SK-N-SH (cell line): ENCODE data around the gene YKT6.

Source experiments
- GABPA ChIP-seq: IDR thresholded peaks from 2 replicates; pipeline ENCODE4 v1.4.0; 2012; ENCODE audit warnings: low read depth, mild to moderate bottlenecking
- JUND ChIP-seq: IDR thresholded peaks from 2 replicates; pipeline ENCODE4 v1.4.0; 2012
- MEF2A ChIP-seq: IDR thresholded peaks from 2 replicates; pipeline ENCODE4 v1.4.0; 2012; ENCODE audit warnings: low read depth, borderline replicate concordance
- MXI1 ChIP-seq: IDR thresholded peaks from 2 replicates; pipeline ENCODE4 v1.6.1; 2012; ENCODE audit warnings: mild to moderate bottlenecking, low read depth, low read length, improper control_type of control experiment
- POLR2AphosphoS5 ChIP-seq: IDR thresholded peaks from 2 replicates; pipeline ENCODE4 v1.6.1; 2012; ENCODE audit warnings: low read depth, low read length
- RAD21 ChIP-seq: IDR thresholded peaks from 2 replicates; pipeline ENCODE4 v1.6.1; 2012; ENCODE audit warnings: mild to moderate bottlenecking, low read length
- REST ChIP-seq: IDR thresholded peaks from 2 replicates; pipeline ENCODE4 v1.6.1; 2012; ENCODE audit warnings: mild to moderate bottlenecking, low read depth, low read length, moderate library complexity
- RFX5 ChIP-seq: IDR thresholded peaks from 2 replicates; pipeline ENCODE4 v1.6.1; 2012; ENCODE audit warnings: mild to moderate bottlenecking, improper control_type of control experiment, low read length
- RXRA ChIP-seq: IDR thresholded peaks from 2 replicates; pipeline ENCODE4 v1.4.0; 2012; ENCODE audit warnings: low read depth, mild to moderate bottlenecking, borderline replicate concordance
- SIN3A ChIP-seq: IDR thresholded peaks from 2 replicates; pipeline ENCODE4 v1.6.1; 2012; ENCODE audit warnings: low read depth, mild to moderate bottlenecking, low read length, moderate library complexity, borderline replicate concordance
- TF ChIP-seq, protein P1 (sequence below): fragments of 200-600 bp; sonication (generic); IDR thresholded peaks from 2 replicates; pipeline ENCODE4 v1.6.1; 2017; ENCODE audit warnings: antibody characterized with exemption, mild to moderate bottlenecking, moderate library complexity
- TF ChIP-seq, protein P2 (sequence below): fragments of 150-350 bp; IDR thresholded peaks from 2 replicates; pipeline ENCODE4 v1.6.1; 2016; ENCODE audit warnings: mild to moderate bottlenecking, low read depth, low read length
- TF ChIP-seq, protein P3 (sequence below): IDR thresholded peaks from 2 replicates; pipeline ENCODE4 v1.4.0; 2012; ENCODE audit warnings: low read depth, borderline replicate concordance
- TF ChIP-seq, protein P4 (sequence below): IDR thresholded peaks from 2 replicates; pipeline ENCODE4 v1.4.0; 2012; ENCODE audit warnings: low read depth, borderline replicate concordance

DNA sequence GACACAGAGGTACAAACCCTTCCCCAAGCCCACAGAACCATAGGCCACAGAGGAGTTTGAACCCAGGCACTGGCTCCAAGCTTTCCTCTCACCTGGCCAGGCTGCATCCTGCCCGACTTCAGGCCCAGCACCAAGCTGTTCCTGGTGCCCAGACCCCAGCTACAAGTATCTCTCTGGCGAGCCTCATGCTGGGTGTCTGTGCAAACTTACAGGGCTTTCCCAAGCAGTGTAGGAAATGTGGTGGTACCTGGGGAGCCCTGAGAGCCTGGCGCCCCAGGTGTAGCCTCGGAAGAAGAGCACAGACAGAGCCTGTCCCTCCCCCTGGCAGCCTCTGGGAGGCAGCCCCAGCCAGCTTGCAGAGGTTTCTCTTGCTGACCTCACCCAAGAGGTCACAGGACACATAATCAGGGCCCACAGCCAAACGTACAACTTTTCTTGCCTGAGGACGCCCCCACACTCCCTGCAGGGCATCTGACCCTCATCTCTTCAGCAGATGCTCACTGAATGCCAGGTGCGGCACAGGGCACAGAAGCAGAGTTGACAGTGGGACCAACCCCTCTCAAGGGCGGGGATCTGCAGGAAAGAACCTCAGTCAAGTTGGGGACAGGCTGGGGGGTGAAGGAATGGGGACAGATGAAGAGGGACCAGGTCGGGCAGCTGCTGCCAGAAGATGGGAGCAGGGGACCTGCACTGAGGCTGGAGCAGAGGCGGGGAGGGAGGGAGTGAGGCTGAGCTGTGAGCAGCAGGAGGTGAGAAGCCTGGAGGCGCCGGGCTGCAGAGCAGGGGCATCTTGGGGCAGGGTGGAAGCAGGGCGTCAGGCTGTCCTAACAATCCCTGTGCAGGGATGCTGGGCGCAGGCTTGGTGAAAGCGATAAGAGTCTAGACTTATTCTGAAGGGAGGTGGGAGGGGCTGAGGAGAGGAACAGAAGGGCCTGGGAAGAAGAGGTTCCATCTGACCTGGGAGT lies 43.4 kb upstream of the YKT6 start:
- TF ChIP-seq, protein P1, sequence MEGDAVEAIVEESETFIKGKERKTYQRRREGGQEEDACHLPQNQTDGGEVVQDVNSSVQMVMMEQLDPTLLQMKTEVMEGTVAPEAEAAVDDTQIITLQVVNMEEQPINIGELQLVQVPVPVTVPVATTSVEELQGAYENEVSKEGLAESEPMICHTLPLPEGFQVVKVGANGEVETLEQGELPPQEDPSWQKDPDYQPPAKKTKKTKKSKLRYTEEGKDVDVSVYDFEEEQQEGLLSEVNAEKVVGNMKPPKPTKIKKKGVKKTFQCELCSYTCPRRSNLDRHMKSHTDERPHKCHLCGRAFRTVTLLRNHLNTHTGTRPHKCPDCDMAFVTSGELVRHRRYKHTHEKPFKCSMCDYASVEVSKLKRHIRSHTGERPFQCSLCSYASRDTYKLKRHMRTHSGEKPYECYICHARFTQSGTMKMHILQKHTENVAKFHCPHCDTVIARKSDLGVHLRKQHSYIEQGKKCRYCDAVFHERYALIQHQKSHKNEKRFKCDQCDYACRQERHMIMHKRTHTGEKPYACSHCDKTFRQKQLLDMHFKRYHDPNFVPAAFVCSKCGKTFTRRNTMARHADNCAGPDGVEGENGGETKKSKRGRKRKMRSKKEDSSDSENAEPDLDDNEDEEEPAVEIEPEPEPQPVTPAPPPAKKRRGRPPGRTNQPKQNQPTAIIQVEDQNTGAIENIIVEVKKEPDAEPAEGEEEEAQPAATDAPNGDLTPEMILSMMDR = no peak
- TF ChIP-seq GABPA = no peak
- no peak for TF ChIP-seq RFX5
- no peak for TF ChIP-seq REST
- no peak for TF ChIP-seq SIN3A
- TF ChIP-seq POLR2AphosphoS5 = no peak
- TF ChIP-seq MEF2A = no peak
- TF ChIP-seq, protein P2, sequence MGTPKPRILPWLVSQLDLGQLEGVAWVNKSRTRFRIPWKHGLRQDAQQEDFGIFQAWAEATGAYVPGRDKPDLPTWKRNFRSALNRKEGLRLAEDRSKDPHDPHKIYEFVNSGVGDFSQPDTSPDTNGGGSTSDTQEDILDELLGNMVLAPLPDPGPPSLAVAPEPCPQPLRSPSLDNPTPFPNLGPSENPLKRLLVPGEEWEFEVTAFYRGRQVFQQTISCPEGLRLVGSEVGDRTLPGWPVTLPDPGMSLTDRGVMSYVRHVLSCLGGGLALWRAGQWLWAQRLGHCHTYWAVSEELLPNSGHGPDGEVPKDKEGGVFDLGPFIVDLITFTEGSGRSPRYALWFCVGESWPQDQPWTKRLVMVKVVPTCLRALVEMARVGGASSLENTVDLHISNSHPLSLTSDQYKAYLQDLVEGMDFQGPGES = no peak
- TF ChIP-seq RXRA = no peak
- TF ChIP-seq RAD21 = no peak
- TF ChIP-seq MXI1 = no peak
- TF ChIP-seq JUND = no peak
- TF ChIP-seq, protein P3, sequence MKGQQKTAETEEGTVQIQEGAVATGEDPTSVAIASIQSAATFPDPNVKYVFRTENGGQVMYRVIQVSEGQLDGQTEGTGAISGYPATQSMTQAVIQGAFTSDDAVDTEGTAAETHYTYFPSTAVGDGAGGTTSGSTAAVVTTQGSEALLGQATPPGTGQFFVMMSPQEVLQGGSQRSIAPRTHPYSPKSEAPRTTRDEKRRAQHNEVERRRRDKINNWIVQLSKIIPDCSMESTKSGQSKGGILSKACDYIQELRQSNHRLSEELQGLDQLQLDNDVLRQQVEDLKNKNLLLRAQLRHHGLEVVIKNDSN = no peak
- TF ChIP-seq, protein P4, sequence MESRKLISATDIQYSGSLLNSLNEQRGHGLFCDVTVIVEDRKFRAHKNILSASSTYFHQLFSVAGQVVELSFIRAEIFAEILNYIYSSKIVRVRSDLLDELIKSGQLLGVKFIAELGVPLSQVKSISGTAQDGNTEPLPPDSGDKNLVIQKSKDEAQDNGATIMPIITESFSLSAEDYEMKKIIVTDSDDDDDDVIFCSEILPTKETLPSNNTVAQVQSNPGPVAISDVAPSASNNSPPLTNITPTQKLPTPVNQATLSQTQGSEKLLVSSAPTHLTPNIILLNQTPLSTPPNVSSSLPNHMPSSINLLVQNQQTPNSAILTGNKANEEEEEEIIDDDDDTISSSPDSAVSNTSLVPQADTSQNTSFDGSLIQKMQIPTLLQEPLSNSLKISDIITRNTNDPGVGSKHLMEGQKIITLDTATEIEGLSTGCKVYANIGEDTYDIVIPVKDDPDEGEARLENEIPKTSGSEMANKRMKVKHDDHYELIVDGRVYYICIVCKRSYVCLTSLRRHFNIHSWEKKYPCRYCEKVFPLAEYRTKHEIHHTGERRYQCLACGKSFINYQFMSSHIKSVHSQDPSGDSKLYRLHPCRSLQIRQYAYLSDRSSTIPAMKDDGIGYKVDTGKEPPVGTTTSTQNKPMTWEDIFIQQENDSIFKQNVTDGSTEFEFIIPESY = no peak
